ENCODE results near the gene PAAF1.

PAAF1 gene

DNA sequence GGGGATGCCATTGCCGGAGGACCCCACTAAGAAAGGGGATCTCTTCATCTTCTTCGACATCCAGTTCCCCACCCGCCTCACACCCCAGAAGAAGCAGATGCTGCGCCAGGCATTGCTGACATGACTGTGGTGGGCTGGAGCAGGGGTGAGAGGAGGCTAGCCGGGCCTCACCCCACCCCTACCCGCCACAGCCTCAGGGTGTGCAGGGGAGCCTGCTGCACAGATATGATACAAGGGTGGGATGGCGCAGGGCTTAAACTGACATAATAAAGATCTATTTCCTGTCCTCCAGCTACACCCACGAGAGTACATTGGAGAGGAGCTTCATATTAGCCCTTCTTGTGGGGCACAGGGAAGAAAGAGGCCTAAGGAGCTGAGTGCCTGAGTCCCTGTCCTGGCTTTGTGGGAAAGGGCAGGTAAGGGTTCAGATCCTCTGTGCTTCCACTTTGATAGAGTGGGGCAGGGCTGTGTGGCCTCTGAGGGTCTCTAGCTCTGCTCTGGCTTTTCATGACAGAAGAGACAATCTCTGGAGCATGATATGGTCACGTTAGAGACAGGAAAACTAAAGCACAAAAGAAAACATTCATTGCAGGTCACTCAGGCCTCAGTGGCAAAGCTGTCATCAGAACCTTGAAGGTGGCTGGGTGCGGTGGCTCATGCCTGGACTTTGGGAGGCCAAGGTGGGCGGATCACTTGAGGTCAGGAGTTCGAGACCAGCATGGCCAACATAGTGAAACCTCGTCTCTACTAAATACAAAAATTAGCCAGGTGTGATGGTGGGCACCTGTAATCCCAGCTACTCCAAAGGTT is 93.4 kb downstream of the PAAF1 start:
- POLR2A ChIA-PET, result interaction anchor here (0.7 to 3.3 kb wide), 4 partner anchors 12 to 41 kb away, joined by 3 to 13 read pairs (median 3); partner anchors contain the start of gene UCP2
- peaks cover 0 to 6% (median 0%) of the 10 kb centered on the region in 5 experiments for H3K27me3 ChIP-seq (replicated peaks in 2 of 5; ENCODE audit: control insufficient read depth in 4 of 5, insufficient read depth in 5 of 5, low read length in 4 of 5)
- no peak overlapping the region for H3K4me3 ChIP-seq (ENCODE audit: control insufficient read depth in 1 of 7, extremely low read depth in 1 of 7, insufficient read depth in 4 of 7, low read depth in 2 of 7, low read length in 6 of 7)
- peaks cover 3 to 26% (median 10%) of the 10 kb centered on the region in 4 experiments for H3K36me3 ChIP-seq (ENCODE audit: control insufficient read depth in 4 of 4, insufficient read depth in 4 of 4, low read length in 3 of 4)
- no peak overlapping the region for H3K27ac ChIP-seq (ENCODE audit: insufficient read depth in 1 of 2, low read depth in 1 of 2, low read length in 2 of 2, poor library complexity in 1 of 2, severe bottlenecking in 2 of 2)
- H3K9me3 ChIP-seq (ENCODE audit: control extremely low read depth in 1 of 5, control insufficient read depth in 4 of 5, insufficient read depth in 2 of 5, low read depth in 1 of 5, low read length in 4 of 5), result no peaks in the 10 kb centered on the region
- CTCF ChIA-PET, result interaction anchor here (0.8 to 2.6 kb wide), 6 partner anchors 9 to 601 kb away, joined by 3 to 15 read pairs (median 4); partner anchors contain the start of gene UCP2
- WGBS (ENCODE audit: insufficient coverage), result 84% methylated on average over 9 of the region's 13 CpGs
- peak in 2 of 3 donors; percentile 70 to 84 for DNase-seq
- H3K4me1 ChIP-seq (ENCODE audit: control extremely low read depth in 1 of 4, control insufficient read depth in 4 of 4, insufficient read depth in 4 of 4, low read length in 3 of 4), result peaks cover 0 to 33% (median 13%) of the 10 kb centered on the region in 4 experiments

DNA sequence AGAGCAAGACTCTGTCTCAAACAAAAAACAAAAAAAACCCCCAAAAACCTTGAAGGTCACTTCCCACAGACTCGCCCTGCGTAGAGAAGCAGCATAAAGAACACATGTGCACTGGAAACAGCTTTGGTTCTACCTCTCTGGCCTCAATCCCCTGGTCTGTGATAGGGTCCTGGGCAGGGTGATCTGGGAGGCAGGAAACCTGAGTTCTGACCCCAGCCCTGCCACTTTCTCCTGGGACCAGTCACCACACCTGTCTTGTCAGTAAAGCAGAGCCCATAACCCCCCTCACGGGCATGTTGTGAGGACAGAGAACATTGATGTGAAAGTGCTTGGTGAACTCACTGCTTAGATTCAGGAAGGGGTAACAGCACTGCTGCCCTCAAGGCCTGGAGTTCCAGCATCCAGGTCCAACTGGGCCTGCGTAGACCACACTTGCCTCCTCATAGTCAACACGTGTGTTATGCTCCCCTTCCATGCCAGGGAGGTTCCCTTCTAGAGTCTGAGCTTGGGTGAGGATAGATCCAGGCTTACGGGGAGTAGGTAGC is 94.4 kb downstream of the PAAF1 start:
- no peak overlapping the region for H3K4me3 ChIP-seq (ENCODE audit: control insufficient read depth in 1 of 7, extremely low read depth in 1 of 7, insufficient read depth in 4 of 7, low read depth in 2 of 7, low read length in 6 of 7)
- no peak for DNase-seq
- H3K36me3 ChIP-seq (ENCODE audit: control insufficient read depth in 4 of 4, insufficient read depth in 4 of 4, low read length in 3 of 4), result peaks cover 8 to 36% (median 16%) of the 10 kb centered on the region in 4 experiments
- peaks cover 0 to 40% (median 14%) of the 10 kb centered on the region in 4 experiments for H3K4me1 ChIP-seq (ENCODE audit: control extremely low read depth in 1 of 4, control insufficient read depth in 4 of 4, insufficient read depth in 4 of 4, low read length in 3 of 4)
- H3K9me3 ChIP-seq (ENCODE audit: control extremely low read depth in 1 of 5, control insufficient read depth in 4 of 5, insufficient read depth in 2 of 5, low read depth in 1 of 5, low read length in 4 of 5), result no peaks in the 10 kb centered on the region
- CTCF ChIA-PET, result interaction anchor here (1.2 to 2.6 kb wide), 4 partner anchors 8 to 62 kb away, joined by 4 to 15 read pairs (median 6); partner anchors contain the start of gene UCP2
- POLR2A ChIA-PET, result interaction anchor here (1.4 to 3.3 kb wide), 2 partner anchors 11 to 26 kb away, joined by 3 to 13 read pairs; partner anchors contain the start of gene UCP2
- no peaks in the 10 kb centered on the region for H3K27me3 ChIP-seq (replicated peaks in 2 of 5; ENCODE audit: control insufficient read depth in 4 of 5, insufficient read depth in 5 of 5, low read length in 4 of 5)
- 90% methylated on average over 5 of the region's 6 CpGs for WGBS (ENCODE audit: insufficient coverage)
- no peak overlapping the region for H3K27ac ChIP-seq (ENCODE audit: insufficient read depth in 1 of 2, low read depth in 1 of 2, low read length in 2 of 2, poor library complexity in 1 of 2, severe bottlenecking in 2 of 2)

DNA sequence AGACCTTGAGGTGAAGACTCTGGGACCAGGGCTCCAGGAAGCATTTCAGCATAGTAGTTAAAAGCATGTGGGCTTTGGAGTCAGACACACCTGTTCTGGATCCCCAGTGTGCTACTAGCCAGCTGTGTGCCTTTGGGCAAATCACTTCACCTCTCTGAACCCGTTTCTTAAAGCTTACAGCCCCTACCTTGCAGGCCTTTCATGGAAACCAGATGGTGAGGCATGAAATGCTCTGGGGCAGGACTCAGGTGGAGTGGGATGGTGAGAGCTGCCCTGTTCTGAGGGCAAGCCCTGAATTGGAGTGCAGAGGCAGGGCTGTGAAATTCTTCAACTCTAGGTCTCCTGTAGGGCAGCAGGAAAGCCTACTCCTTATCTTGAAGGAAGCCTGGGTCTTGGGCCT is 95.4 kb downstream of the PAAF1 start:
- H3K9me3 ChIP-seq (ENCODE audit: control extremely low read depth in 1 of 5, control insufficient read depth in 4 of 5, insufficient read depth in 2 of 5, low read depth in 1 of 5, low read length in 4 of 5), result no peaks in the 10 kb centered on the region
- no peaks in the 10 kb centered on the region for H3K27me3 ChIP-seq (replicated peaks in 2 of 5; ENCODE audit: control insufficient read depth in 4 of 5, insufficient read depth in 5 of 5, low read length in 4 of 5)
- peaks cover 17 to 46% (median 25%) of the 10 kb centered on the region in 4 experiments for H3K36me3 ChIP-seq (ENCODE audit: control insufficient read depth in 4 of 4, insufficient read depth in 4 of 4, low read length in 3 of 4)
- ChIA-PET POLR2A (interaction anchor here (1.3 kb wide), 1 partner anchor 39 kb away, joined by 3 read pairs; no protein-coding TSS in a partner anchor), CTCF (interaction anchor here (0.9 to 1.7 kb wide), 4 partner anchors 10 to 61 kb away, joined by 3 to 5 read pairs (median 3); partner anchors contain the start of gene UCP2)
- peaks cover 0 to 46% (median 14%) of the 10 kb centered on the region in 4 experiments for H3K4me1 ChIP-seq (ENCODE audit: control extremely low read depth in 1 of 4, control insufficient read depth in 4 of 4, insufficient read depth in 4 of 4, low read length in 3 of 4)
- no peak overlapping the region for H3K4me3 ChIP-seq (ENCODE audit: control insufficient read depth in 1 of 7, extremely low read depth in 1 of 7, insufficient read depth in 4 of 7, low read depth in 2 of 7, low read length in 6 of 7)
- no peak overlapping the region for H3K27ac ChIP-seq (ENCODE audit: insufficient read depth in 1 of 2, low read depth in 1 of 2, low read length in 2 of 2, poor library complexity in 1 of 2, severe bottlenecking in 2 of 2)
- no peak for DNase-seq
- 86% methylated on average over 1 of the region's 1 CpG for WGBS (ENCODE audit: insufficient coverage)

DNA sequence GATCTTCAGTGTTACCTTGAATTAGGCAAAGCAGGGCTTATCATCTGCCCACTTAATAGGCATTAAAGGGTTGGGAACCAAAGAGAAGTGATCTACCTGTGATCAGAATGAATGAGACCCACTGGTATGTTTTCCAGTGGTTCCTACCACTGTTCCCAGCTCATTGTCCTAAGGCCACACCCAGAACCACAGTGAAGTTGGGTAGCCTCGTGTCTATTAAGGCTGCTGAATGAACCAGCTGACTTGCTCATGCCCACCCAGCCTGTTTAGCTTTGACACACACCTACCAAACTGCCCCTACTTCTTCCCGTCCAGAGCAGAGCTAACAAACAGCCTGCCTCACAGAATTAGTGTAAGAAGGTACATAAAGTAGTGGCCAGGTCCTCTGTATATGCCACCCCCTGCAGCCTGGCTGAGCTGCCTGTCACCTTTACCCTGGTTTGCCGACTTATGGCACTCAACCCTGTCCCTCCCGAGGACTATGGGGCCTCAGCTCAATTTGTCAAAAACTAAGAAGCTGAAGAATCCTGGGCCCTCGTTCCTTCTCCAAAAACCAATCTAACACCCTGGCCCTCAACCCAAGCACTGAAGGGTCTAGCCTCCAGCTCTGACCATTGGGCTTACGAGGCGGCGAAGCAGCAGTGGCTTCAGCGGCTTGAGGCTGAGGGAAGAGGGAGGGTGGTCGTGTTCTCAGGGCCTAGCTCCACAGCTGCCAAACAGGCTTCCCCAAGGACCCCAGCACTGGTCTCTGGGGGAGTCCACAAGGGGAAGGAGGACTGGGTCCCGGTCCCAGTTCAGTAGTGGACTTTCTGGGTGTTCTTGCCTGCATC is 96.0 kb downstream of the PAAF1 start:
- ChIA-PET POLR2A (interaction anchor here (0.5 to 1.3 kb wide), 3 partner anchors 9 to 160 kb away, joined by 3 to 4 read pairs (median 3); no protein-coding TSS in a partner anchor), CTCF (interaction anchor here (0.7 to 1.7 kb wide), 7 partner anchors 9 to 61 kb away, joined by 3 to 5 read pairs (median 3); partner anchors contain the start of gene UCP2)
- Histone ChIP-seq H3K27ac (ENCODE audit: insufficient read depth in 1 of 2, low read depth in 1 of 2, low read length in 2 of 2, poor library complexity in 1 of 2, severe bottlenecking in 2 of 2) (peak overlapping the region in 1 of 2 experiments; percentile 63), H3K27me3 (replicated peaks in 2 of 5; ENCODE audit: control insufficient read depth in 4 of 5, insufficient read depth in 5 of 5, low read length in 4 of 5) (no peaks in the 10 kb centered on the region), H3K4me1 (ENCODE audit: control extremely low read depth in 1 of 4, control insufficient read depth in 4 of 4, insufficient read depth in 4 of 4, low read length in 3 of 4) (peaks cover 0 to 50% (median 14%) of the 10 kb centered on the region in 4 experiments), H3K36me3 (ENCODE audit: control insufficient read depth in 4 of 4, insufficient read depth in 4 of 4, low read length in 3 of 4) (peaks cover 24 to 52% (median 32%) of the 10 kb centered on the region in 4 experiments), H3K4me3 (ENCODE audit: control insufficient read depth in 1 of 7, extremely low read depth in 1 of 7, insufficient read depth in 4 of 7, low read depth in 2 of 7, low read length in 6 of 7) (no peak overlapping the region), H3K9me3 (ENCODE audit: control extremely low read depth in 1 of 5, control insufficient read depth in 4 of 5, insufficient read depth in 2 of 5, low read depth in 1 of 5, low read length in 4 of 5) (no peaks in the 10 kb centered on the region)
- no peak for DNase-seq
- WGBS (ENCODE audit: insufficient coverage), result 97% methylated on average over 9 of the region's 11 CpGs

DNA sequence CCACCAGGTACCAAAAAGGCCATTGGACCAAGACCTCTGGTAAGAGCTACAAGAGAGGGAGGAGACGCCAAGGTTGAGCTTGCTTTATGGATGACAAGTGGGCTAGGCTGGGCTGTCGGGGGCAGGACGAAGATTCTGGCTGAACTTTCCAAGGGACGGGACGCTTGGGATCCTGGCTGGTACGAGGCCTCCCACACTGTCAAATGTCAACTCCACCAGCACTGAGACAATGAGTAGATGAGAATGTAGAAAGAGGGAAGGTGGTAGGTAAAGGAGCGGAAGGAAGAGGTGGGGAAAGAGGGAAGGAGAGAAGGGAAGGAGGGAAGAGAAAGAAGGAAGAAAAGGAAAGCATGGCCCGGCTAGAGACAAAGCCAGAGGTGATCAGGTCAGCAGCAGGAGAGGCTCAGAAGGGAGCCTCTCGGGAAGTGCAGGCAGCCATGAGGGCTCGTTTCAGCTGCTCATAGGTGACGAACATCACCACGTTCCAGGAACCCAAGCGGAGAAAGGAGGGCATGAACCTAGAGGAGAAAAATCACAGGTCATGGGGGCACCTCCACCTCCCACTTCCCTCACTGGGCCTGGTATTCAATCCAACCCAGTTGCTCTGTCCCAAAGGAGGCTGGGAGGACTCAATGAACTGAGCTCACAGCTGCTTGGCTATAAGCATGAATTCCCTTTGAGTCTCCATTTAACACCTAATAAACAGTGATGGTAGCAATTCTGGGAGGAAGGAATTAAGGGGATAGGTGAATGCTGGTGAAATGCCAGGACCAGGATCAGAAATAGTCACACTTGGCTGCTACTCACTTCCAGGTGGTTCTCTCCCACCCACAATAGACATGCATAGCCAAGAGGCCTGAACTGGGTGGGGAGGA is 98.0 kb downstream of the PAAF1 start:
- ChIA-PET POLR2A (interaction anchor here (0.7 kb wide), 1 partner anchor 21 kb away, joined by 3 read pairs; no protein-coding TSS in a partner anchor), CTCF (interaction anchor here (1.8 kb wide), 1 partner anchor 11 kb away, joined by 4 read pairs; no protein-coding TSS in a partner anchor)
- peak overlapping the region in 1 of 2 experiments; percentile 52 for H3K27ac ChIP-seq (ENCODE audit: insufficient read depth in 1 of 2, low read depth in 1 of 2, low read length in 2 of 2, poor library complexity in 1 of 2, severe bottlenecking in 2 of 2)
- no peak overlapping the region for H3K4me3 ChIP-seq (ENCODE audit: control insufficient read depth in 1 of 7, extremely low read depth in 1 of 7, insufficient read depth in 4 of 7, low read depth in 2 of 7, low read length in 6 of 7)
- H3K36me3 ChIP-seq (ENCODE audit: control insufficient read depth in 4 of 4, insufficient read depth in 4 of 4, low read length in 3 of 4), result peaks cover 27 to 70% (median 44%) of the 10 kb centered on the region in 4 experiments
- H3K27me3 ChIP-seq (replicated peaks in 2 of 5; ENCODE audit: control insufficient read depth in 4 of 5, insufficient read depth in 5 of 5, low read length in 4 of 5), result no peaks in the 10 kb centered on the region
- no peak for DNase-seq
- 96% methylated on average over 9 of the region's 13 CpGs for WGBS (ENCODE audit: insufficient coverage)
- no peaks in the 10 kb centered on the region for H3K9me3 ChIP-seq (ENCODE audit: control extremely low read depth in 1 of 5, control insufficient read depth in 4 of 5, insufficient read depth in 2 of 5, low read depth in 1 of 5, low read length in 4 of 5)
- peaks cover 4 to 67% (median 27%) of the 10 kb centered on the region in 4 experiments for H3K4me1 ChIP-seq (ENCODE audit: control extremely low read depth in 1 of 4, control insufficient read depth in 4 of 4, insufficient read depth in 4 of 4, low read length in 3 of 4)

GRCh38 chr11:73975479-73975757 is 98.6 kb downstream of the PAAF1 start:
- Histone ChIP-seq H3K27me3 (replicated peaks in 2 of 5; ENCODE audit: control insufficient read depth in 4 of 5, insufficient read depth in 5 of 5, low read length in 4 of 5) (no peaks in the 10 kb centered on the region), H3K4me1 (ENCODE audit: control extremely low read depth in 1 of 4, control insufficient read depth in 4 of 4, insufficient read depth in 4 of 4, low read length in 3 of 4) (peaks cover 7 to 69% (median 33%) of the 10 kb centered on the region in 4 experiments), H3K27ac (ENCODE audit: insufficient read depth in 1 of 2, low read depth in 1 of 2, low read length in 2 of 2, poor library complexity in 1 of 2, severe bottlenecking in 2 of 2) (peak overlapping the region in 1 of 2 experiments; percentile 52), H3K36me3 (ENCODE audit: control insufficient read depth in 4 of 4, insufficient read depth in 4 of 4, low read length in 3 of 4) (peaks cover 27 to 74% (median 44%) of the 10 kb centered on the region in 4 experiments), H3K4me3 (ENCODE audit: control insufficient read depth in 1 of 7, extremely low read depth in 1 of 7, insufficient read depth in 4 of 7, low read depth in 2 of 7, low read length in 6 of 7) (no peak overlapping the region), H3K9me3 (ENCODE audit: control extremely low read depth in 1 of 5, control insufficient read depth in 4 of 5, insufficient read depth in 2 of 5, low read depth in 1 of 5, low read length in 4 of 5) (no peaks in the 10 kb centered on the region)
- ChIA-PET POLR2A (no interaction called here), CTCF (interaction anchor here (1.4 kb wide), 1 partner anchor 30 kb away, joined by 3 read pairs; no protein-coding TSS in a partner anchor)
- DNase-seq, result no peak
- 96% methylated on average over 5 of the region's 6 CpGs for WGBS (ENCODE audit: insufficient coverage)

Measured in common myeloid progenitor, CD34-positive (primary cell).